COLO668 (cell line): ENCODE results near the gene LMO3.

ENCODE experiments used
- DNase-seq: peaks from one replicate; lab custom pipeline; 2025; ENCODE audit not compliant: unreplicated experiment; lab: John Stamatoyannopoulos, UW

The LMO3 gene

DNA sequence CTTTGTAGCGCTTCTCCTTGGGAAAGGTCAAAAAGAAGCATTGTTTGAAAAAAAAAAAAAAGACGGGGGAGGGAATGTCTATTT is at the start of gene LMO3:
TSS of gene LMO3 (minus strand) at position 46 of the 84 bp plus-strand sequence. CDS start 5,302 bp downstream, outside the sequence.
- no peak for DNase-seq

DNA sequence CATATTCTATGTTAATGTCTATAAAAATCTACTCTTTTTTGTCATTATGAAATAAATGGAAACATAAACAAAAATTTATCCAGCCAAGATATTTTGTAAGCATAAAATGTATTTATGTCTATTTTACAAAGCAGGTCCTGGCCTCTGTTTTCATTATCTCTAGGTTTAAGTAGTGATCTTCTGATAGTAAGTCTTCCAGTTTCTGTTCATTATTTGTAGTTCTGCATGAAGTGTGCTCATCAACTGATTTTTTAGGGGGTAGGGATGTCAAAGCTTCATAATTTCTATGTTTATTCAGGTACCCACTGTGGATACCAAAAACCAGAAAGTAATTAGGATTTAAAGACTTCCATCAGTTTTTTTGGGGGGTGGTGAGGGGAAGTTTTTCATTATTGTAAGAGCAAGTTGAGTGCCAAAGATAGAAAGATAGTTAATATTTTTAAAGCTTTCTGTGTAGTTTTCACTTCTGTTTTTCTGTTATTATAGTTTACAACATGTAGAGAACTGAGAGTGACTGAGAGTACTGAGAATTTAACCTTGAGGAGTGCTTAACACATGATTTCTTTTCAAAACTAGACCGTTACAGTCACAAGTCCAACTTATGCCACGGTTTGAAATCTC is 30.6 kb upstream of the LMO3 start:
- no peak for DNase-seq

DNA sequence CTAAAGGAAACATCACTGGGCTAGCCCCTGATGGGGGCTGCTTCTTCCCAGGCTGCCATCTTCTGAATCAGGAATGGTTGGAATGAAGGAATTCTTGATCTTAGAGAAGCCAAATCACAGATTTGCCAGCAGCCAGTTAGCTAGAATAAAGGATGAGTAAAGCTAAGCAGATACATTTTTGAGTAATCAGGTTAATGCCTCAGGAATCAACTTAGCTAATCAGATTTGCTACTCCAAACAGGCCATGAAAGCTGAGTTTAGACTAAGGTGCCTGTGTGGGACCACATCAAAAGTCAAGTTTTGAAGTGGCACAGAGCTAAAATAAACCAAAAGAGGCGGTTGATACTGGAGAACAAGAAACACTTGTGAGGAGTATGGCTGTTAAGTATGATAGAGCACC is 28.8 kb upstream of the LMO3 start:
- no peak for DNase-seq

DNA sequence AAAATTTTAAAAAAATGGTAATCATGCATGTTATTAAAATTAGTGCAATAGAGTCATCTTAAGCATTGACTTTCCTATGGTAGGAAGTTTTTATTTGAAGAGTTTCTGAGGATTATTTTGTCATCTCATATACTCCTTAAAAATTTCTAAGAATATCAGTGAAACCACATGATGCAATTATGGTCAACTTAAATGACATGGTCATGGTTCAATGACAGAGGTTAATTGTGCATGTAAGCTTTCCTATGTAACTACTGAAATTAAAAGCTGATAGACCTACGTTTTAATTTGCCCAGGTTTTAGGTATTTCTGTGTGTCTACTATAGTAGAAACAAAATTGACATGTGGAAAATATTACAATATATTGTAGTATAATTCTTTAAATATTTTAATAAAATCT is 21.0 kb upstream of the LMO3 start:
- no peak for DNase-seq

DNA sequence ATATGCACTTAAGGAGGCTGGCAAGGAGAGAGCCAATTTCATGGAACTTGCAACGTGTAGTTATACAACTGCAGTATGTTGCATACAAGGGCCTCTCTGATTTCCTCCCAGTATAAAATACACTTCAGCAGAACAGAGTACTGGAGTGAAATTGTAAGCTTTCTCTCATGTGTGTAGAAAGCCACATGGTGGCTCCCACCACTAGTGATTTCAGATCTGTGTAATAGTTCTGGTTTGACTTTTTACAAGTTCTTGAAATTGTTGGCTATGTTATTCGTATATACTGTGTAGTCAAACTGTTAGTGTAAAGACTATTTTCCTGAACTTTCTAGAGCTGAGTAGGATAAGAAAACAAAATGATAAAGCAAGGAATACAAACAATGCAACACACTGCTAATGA is 16.4 kb upstream of the LMO3 start:
- DNase-seq: no peak

DNA sequence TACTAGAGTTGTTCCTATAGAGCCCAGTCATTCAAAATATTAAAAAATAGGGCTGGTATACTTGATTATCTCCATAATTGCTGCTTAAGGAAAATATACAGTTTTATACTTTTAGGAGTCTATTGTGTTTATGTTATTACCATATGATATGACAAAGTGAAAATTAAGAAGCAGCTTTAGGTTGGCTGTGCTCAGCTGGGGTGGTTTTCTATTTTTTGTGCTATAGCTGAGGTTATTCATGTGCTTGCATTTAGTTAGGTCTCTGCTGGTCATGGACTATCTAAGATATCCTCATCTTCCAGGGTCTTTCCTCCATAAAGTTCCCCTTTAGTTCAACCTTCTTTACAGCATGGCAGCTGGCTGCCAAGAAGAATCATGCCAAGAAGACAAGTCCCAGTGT is 13.6 kb upstream of the LMO3 start:
- no peak for DNase-seq

DNA sequence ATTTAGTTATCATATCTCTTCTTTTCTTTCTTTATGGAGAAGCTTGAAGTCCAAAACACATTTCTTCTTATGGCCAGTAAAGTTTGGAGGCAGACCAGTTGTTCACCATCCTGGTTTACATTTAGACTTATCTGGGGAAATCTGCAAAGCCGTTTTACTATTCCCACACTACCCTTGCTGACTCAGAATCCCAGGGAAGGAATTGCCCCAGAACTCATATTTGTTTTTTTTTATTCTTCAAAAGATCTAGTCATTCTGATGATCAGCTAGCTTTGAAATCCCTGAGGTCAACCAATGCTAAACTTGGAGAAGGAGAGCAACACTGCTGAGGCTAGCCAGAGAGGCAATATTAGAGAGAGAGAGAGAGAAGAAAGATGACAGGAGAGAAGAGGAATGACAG is 12.3 kb upstream of the LMO3 start:
- no peak for DNase-seq

DNA sequence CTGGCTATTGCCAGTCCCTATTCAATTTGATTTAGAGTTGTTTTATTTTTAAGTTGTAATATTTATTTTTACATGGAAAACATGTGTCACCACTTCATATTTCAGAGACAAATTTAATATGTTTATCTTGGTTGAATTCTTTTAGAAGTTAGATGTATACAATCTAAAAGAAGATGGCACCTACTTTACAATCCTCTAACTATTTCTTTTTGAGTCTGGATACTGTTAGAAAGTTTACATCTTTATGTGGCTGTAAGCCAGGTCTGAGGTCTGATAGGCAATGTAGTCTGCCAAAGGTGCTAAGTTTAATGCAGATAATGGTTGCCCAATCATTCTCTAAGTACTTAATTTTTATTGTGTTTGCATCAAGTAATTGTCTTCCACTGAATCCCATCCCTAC is 7.2 kb upstream of the LMO3 start:
- no peak for DNase-seq

DNA sequence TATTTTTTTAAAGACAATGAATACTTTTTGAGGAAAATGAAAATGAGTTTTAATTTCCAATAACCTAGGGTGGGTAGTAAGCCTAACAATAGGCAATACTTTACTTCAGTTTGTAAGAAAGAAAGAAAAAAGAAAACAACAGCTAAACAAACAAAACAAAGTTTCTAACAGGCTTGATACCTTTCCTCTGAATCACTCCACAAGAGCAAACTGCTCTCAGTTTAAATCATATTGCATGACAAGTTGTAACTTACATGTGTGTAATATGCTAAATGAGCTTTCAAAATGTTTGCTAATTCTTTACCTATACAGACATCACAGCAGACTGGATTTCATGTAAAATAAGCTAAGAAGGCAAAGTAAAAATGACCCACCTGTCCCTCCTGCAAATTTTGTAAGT is 6.7 kb upstream of the LMO3 start:
- no peak for DNase-seq

DNA sequence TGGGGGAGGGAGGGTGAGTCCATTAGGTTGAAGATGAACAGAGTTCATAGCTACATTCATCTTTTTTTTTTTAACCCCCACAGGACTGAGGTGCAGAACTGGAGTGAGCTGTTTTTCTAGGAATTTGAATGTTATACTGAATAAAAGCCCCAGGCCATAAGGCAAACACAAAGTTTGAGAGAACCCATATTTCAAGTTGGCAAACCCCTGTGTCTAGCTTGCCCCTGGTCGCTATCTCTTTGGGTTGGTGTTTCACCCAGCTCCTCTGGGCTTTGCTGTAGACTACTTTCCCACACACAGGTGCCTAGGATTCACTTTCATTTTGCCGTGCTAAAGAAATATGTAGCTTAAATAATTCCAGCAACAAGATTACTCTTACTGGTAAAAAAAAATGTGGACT is 5.2 kb upstream of the LMO3 start:
- DNase-seq: no peak

DNA sequence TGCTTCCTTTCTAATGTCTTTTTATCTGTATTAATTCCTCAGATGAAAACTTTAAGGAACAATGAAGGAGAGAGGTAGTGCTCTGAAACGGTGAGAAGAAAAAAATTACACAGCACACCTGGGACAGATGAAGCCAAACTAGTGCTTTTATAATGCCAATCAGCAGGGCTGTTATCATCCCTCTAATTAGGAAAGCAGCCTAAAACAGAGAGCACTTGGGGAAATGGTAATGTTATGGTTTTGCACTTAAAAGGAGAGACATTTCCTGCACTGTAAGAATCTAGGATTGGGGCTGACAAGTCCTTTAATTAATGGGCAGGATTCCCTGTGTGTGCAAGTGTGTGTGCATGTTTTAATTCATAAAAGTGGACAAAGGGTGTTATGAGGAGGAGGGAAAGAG is 4.8 kb upstream of the LMO3 start:
- no peak for DNase-seq

DNA sequence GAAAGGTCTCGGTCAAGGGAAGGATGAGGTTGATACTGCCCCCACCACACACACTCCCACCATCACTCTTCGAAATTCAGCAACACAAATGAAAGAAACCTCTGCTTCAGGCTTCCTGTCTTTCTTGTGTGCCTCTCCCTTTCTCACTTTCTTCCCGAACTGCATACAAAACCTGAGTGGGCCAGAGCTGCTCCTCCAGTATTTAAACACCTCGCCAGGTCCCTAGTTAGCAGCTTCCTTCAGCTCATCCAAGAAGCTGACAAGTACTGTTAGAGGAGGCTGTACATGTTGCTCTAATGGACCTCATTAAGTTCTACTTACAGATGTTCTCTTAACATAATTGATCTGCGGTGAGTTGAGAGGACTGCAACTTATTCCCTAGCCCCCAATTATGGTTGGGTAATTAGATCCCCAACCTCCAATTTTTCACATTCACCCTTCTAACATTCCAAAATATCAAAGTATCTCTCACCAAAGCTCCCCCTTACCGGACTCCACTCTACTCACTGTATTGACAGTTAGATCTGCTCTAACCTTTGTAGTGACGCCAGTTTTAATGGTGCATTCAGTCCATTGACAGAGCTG is 4.1 kb upstream of the LMO3 start:
- no peak for DNase-seq

DNA sequence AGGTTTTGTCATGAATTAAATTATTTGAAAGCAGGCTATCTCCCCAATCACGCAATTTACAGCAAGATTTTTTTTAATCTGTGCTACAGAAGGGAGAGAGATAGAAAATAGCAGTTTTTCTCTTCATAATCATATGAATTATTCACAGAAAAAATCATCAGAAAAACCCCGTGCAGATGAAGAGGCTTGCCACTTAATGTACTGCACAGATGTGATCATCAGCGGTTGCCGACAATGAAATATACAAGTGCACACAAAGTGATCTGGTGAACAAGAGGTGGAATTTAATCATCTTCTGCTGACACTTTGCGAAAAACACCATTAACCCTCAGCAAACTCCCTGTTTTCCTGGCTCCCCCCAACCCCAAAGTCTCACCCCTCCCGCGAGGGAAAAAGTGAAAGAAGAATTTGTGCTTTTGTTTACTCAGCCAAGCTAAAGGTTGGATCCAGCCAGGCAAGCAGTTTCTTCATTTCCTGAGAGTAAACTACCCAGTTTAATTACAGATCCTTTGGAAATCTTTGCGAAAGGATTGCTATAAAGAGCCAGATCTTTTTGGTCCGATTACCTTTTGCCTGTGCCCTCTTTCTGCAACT is 3.1 kb upstream of the LMO3 start:
- DNase-seq: no peak

DNA sequence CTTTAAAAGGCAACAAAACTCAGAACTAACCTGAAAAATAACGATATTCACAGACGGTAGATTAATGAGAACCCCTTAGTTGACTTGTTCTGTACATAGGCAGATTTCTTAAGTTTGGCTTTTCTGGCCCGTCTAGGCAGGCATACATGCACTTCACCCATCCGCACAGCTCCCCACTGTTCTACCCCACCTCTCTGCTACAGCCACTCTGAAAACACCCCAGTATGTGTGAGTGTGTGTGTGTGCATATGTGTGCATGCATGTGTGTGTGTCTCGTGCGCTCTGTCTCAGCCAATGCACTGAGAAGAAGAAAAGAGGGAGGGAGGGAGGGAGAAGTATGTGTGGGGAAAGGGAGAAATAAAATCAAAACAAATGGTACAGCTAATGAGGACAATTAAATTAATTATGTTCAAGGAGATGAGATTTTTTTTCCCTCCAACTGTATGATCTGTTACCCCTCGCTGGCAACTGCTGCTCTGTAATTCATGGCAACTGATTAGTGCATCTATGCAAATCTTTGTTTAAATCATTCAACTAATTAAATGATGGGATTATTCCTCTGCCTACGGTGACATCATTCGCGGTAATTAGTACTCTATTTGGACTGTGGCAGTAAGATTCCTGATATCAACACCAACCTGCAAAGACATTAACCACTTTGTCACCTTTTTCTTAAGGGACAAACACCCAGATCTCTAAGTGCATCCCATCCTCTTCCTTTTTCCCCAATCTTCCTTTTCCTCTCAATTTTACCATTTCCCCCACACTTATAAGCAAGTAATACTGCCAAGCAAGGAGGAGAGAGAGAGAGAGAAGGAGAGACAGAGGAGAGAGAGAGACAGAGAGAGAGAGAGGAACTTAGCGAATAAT is 2.2 kb upstream of the LMO3 start:
- DNase-seq: no peak

DNA sequence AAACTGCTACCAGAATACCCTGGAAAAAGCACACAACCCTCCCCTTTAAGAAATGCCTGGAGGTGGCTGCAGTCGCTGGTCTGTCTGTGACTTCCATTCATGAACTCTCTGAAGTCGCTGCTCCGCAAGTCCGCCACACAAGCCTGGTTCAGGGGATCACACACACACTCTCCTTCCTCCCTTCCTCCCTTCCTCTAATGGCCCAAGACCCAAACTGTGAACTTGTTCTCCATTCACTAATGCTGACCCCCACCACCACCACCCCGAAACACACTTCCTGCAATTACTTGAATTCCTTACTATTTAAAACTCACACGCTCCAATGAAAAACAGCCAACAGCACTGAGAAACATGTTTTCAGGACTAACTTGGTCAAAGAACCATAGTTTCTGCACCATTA is 1.0 kb upstream of the LMO3 start:
- no peak for DNase-seq

DNA sequence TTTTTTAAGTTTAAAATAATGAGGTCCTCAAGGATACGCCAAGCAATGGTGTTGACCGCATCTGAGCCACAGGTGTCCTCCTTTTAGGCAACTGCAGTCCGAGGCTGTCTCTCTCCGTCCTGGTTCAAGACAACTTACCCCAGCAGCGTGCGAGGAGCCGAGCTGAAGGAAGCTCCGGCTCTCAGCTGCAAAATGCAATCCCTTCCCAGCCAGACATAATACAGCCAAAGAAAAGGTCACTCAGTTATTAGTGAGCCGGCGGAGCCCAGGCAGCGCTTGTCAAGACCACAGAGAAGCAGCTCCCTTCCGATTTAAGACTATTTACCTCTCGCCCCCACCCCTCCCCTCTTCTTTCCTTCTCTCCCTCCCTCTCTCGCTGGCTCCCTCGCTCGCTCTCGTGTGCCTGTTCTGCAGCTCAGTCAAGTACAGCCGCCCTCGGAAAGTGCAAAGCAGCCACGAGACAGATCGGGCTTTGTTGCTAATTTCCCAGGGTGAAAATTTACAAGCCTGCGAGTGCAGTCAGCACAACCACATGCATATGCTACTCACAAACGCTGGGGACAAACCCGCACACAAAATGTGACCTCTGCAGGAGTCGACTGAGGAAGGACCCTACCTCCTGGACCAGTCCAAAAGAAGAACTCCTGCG is 363 bp upstream of the LMO3 start:
- DNase-seq: peak; percentile 48

DNA sequence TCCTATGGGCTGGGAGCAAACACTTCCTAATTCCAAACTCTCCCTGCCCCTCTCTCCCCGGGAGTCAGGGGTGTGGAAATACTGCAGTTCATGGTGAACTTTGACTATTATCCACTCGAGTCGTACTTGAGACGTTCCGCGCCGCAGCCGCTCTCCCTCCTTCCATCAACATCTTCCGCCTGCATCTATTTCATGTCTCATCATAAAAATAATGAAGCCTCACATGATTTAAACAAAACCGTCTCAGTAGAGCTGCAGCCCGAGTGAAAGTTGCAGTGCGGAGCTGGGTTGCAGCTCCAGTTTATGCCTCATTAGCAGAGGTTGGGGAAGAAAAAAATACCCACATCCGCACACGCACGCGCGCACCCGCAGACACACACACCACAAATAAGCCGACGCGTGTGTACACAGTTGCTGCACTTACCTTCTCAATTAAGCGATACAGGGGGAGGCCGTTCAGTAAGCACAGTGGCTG is 283 bp downstream of the LMO3 start:
- peak; percentile 64 for DNase-seq

DNA sequence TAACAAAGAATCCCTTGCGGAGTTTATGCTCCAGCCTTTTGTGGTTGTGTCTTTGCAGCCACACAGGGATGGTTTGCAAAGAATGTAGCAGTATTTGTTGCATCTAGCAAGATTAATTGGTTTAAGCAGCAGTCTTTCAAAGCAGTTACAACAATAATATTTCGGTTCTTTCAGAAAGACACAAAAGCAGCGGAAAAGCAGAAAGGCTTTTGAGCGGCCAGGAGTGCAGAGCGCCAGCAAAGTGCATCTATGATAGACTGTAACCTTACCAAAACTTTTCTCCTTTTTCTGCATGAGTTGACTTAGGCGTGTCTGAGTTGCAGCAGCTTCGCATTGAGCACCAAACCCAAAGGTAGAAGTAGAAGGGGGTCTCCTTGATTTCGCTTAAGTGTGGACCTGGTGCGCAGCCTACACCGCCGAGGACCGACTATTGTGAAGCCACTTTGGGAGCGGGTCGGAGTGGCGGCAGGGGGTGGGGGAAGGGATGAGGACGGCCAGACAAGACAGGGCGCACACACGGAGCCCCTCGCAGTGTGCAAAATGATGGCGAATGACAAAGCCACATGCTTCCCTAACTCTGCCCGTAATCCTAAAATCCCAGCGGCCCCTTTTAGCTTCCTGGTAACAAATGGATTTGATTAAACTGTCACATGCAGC is 1.2 kb downstream of the LMO3 start:
- peak; percentile 16 for DNase-seq

DNA sequence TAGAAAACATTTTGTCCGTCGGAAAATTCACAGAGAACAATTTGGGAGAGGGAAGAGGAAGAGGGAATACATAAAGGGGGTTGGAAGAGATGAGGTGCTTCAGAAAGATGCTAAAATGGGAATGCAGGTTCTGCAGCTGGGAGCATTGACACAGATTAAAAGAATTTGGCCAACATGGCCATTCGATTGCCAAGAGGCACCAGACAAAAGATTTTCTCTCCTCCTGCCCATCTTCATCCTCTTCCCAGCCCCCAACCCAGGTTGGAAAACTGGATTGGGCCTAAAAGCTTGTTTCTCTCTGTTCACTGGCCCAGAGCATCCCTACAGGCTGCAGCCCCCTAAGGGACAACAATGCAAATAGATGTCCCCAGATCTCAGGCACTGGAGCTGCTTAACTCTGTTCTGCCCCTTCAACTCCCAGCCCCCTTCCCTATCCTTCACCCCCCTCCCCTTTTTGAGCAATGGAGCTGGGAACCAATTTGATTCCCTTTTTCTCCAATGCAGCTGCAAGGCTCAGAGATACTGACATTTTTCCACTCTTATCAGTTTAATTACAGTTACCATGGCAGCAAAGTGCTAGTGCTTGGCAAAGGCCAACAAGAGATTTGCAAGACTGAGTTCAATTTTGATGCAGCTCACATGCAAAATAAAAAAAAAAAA is 1.9 kb downstream of the LMO3 start:
- no peak for DNase-seq

DNA sequence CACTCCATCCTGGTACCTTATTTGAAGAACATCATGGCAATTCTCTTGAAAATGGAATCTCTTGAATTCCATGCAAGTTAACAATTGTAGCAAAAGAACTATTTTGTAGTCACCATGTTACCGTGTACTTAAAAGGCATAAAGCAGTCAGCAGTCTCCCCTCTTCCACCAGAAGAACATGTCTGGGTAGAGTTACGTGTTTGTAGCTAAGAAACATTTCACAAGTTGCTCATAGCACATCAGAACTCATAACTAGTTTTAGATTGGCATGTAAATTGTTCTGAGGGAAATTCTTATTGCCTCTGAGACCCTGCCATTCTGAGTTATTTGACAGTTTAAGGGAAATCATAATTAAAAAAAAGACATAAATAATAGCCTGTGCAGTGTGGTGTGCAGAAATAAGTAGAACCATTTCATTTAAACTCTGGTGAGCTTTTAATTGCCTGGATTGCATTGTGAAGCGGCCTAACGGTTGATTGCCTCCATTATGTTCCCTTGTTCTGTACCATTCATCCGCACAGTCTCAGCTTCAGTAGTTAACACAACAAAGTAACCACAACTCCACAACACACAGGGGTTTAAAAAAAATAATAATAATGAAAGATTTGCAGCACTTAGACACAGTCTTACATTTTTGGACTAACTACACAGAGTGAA is 2.6 kb downstream of the LMO3 start:
- peak; percentile 4 for DNase-seq
